Choroid plexus epithelial cell (primary cell): ENCODE measurements around the gene TGM2.
A peak's percentile ranks its signal among the peaks of the same experiment; 100 is the strongest.

Experiments
- DNase-seq: peaks from one replicate; pipeline ENCODE4 v3.0.0-alpha.2; 2010; ENCODE audit warnings: low read depth
- H3K4me3 ChIP-seq: 2 replicates; pipeline ENCODE4 v1.5.1; 2011; ENCODE audit warnings: low read depth, mild to moderate bottlenecking, control low read depth, low read length, moderate library complexity
- CTCF ChIP-seq: conservative IDR thresholded peaks from 2 replicates; pipeline ENCODE4 v1.5.1; 2011; ENCODE audit warnings: low read depth, mild to moderate bottlenecking, control low read depth, inconsistent platforms, low read length, moderate library complexity

Gene TGM2

GRCh38 chr20:38170219-38170825 lies 5.3 kb upstream of the TGM2 start:
- no peak for DNase-seq
- no peak overlapping the region for H3K4me3 ChIP-seq
- TF ChIP-seq CTCF, result no peak

- DNase-seq, result no peak
- TF ChIP-seq CTCF, result no peak
- H3K4me3 ChIP-seq, result no peak overlapping the region
Measured at GRCh38 chr20:38169636-38170193, 4.6 kb upstream of the TGM2 start.

GRCh38 chr20:38168791-38169589 lies 3.9 kb upstream of the TGM2 start:
- no peak for TF ChIP-seq CTCF
- DNase-seq, result no peak
- H3K4me3 ChIP-seq, result no peak overlapping the region

- TF ChIP-seq CTCF, result no peak
- no peak overlapping the region for H3K4me3 ChIP-seq
- DNase-seq, result peak; percentile 69
Measured at GRCh38 chr20:38167851-38168760, 3.0 kb upstream of the TGM2 start.

- no peak overlapping the region for H3K4me3 ChIP-seq
- DNase-seq, result no peak
- TF ChIP-seq CTCF, result no peak
Measured at GRCh38 chr20:38167328-38167850, 2.3 kb upstream of the TGM2 start.

- DNase-seq, result no peak
- no peak for TF ChIP-seq CTCF
- H3K4me3 ChIP-seq, result no peak overlapping the region
Measured at GRCh38 chr20:38166703-38167233, 1.7 kb upstream of the TGM2 start.
